IMR-90 (cell line): ENCODE data around the gene NKAIN4.
"Not testable (repeated sequence)": the region's sequence is repeated elsewhere in the genome, so short reads cannot be mapped to it uniquely, and the experiment has no call there.

Experiments used
- BHLHE40 ChIP-seq: fragments of 150-350 bp; IDR thresholded peaks from 2 replicates; pipeline ENCODE4 v1.6.1; 2016; ENCODE audit warnings: mild to moderate bottlenecking, low read depth, low read length
- CEBPB ChIP-seq: IDR thresholded peaks from 2 replicates; pipeline ENCODE4 v1.6.1; 2012; ENCODE audit warnings: low read depth, low read length, improper control_type of control experiment
- CHD1 ChIP-seq: IDR thresholded peaks from 2 replicates; pipeline ENCODE4 v1.6.1; 2012; ENCODE audit warnings: low read depth, low read length, improper control_type of control experiment
- FOS ChIP-seq: fragments of 150-350 bp; IDR thresholded peaks from 2 replicates; pipeline ENCODE4 v1.6.1; 2016; ENCODE audit warnings: low read depth, low read length
- MAFK ChIP-seq: IDR thresholded peaks from 2 replicates; pipeline ENCODE4 v1.6.1; 2012; ENCODE audit warnings: low read depth, low read length, improper control_type of control experiment
- MAZ ChIP-seq: IDR thresholded peaks from 2 replicates; pipeline ENCODE4 v1.6.1; 2012; ENCODE audit warnings: low read depth, mild to moderate bottlenecking, low read length, improper control_type of control experiment, moderate library complexity, borderline replicate concordance
- MXI1 ChIP-seq: IDR thresholded peaks from 2 replicates; pipeline ENCODE4 v1.6.1; 2012; ENCODE audit warnings: low read depth, mild to moderate bottlenecking, low read length, moderate library complexity, borderline replicate concordance
- NFE2L2 ChIP-seq: fragments of 150-350 bp; IDR thresholded peaks from 2 replicates; pipeline ENCODE4 v1.6.1; 2016; ENCODE audit warnings: low read depth, mild to moderate bottlenecking, low read length
- POLR2A ChIP-seq: IDR thresholded peaks from 2 replicates; pipeline ENCODE4 v1.6.1; 2012; ENCODE audit warnings: mild to moderate bottlenecking, low read depth, low read length
- RAD21 ChIP-seq: IDR thresholded peaks from 2 replicates; pipeline ENCODE4 v1.6.1; 2012; ENCODE audit warnings: low read length, improper control_type of control experiment
- RFX5 ChIP-seq: IDR thresholded peaks from 2 replicates; pipeline ENCODE4 v1.8.0; 2012; ENCODE audit warnings: low read depth, mild to moderate bottlenecking, low read length, moderate library complexity
- SMC3 ChIP-seq: fragments of 150-350 bp; IDR thresholded peaks from 2 replicates; pipeline ENCODE4 v1.6.1; 2016; ENCODE audit warnings: low read depth, mild to moderate bottlenecking, antibody characterized with exemption, low read length, moderate library complexity
- USF2 ChIP-seq: fragments of 150-350 bp; IDR thresholded peaks from 2 replicates; pipeline ENCODE4 v1.6.1; 2017; ENCODE audit warnings: mild to moderate bottlenecking, antibody characterized with exemption, low read length, low read depth
- TF ChIP-seq, protein P1 (sequence below): conservative IDR thresholded peaks from 2 replicates; pipeline ENCODE4 v1.5.1; 2012; ENCODE audit warnings: mild to moderate bottlenecking, low read depth, low read length, improper control_type of control experiment

DNA sequence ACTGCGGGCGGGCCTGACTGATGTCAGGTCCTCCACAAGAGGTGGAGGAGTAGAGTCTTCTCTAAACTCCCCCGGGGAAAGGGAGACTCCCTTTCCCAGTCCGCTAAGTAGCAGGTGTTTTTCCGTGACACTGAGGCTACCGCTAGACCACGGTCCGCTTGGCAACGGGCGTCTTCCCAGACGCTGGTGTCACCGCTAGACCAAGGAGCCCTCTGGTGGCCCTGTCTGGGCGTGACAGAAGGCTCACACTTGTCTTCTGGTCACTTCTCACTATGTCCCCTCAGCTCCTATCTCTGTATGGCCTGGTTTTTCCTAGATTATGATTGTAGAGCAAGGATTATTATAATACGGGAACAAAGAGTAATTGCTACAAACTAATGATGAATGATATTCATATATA is 2.9 kb downstream of the NKAIN4 start:
- TF ChIP-seq, protein P1, sequence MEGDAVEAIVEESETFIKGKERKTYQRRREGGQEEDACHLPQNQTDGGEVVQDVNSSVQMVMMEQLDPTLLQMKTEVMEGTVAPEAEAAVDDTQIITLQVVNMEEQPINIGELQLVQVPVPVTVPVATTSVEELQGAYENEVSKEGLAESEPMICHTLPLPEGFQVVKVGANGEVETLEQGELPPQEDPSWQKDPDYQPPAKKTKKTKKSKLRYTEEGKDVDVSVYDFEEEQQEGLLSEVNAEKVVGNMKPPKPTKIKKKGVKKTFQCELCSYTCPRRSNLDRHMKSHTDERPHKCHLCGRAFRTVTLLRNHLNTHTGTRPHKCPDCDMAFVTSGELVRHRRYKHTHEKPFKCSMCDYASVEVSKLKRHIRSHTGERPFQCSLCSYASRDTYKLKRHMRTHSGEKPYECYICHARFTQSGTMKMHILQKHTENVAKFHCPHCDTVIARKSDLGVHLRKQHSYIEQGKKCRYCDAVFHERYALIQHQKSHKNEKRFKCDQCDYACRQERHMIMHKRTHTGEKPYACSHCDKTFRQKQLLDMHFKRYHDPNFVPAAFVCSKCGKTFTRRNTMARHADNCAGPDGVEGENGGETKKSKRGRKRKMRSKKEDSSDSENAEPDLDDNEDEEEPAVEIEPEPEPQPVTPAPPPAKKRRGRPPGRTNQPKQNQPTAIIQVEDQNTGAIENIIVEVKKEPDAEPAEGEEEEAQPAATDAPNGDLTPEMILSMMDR = peak; percentile 34
- not testable (repeated sequence) for TF ChIP-seq POLR2A, MAZ, RFX5, FOS, BHLHE40, USF2, NFE2L2, MAFK, CEBPB, CHD1, MXI1
- peak; percentile 33 for TF ChIP-seq SMC3
- TF ChIP-seq RAD21 = peak; percentile 30
